Activated T-cell treated with anti-CD3 and anti-CD28 coated beads, Interleukin-2, amount 50 U/mL, for 1 hour (primary cell): ENCODE data around the gene MKNK1.
A peak's percentile ranks its signal among the peaks of the same experiment; 100 is the strongest.

Experiments
- DNase-seq: peaks from one replicate; pipeline ENCODE4 v3.0.0-alpha.2; 2020

MKNK1 gene

DNA sequence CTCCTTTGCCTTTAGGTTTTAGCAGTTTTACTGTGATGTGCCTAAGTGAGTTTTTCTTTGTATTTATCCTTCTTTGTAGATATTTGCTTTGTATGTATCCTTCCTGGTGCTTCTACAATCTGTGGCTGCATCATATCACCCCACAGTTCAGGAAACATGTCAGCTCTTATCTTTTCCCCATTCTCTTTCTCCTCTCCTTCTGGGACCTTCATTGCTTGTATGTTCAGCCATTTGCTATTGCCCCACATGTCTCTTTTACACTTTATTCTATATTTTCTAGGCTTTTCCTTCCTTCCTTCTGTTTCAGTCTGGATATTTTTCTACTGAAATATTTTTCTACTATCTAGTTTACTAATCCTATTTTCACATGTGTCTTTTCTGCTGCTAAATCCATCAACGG lies 67.5 kb downstream of the MKNK1 start:
- no peak for DNase-seq

DNA sequence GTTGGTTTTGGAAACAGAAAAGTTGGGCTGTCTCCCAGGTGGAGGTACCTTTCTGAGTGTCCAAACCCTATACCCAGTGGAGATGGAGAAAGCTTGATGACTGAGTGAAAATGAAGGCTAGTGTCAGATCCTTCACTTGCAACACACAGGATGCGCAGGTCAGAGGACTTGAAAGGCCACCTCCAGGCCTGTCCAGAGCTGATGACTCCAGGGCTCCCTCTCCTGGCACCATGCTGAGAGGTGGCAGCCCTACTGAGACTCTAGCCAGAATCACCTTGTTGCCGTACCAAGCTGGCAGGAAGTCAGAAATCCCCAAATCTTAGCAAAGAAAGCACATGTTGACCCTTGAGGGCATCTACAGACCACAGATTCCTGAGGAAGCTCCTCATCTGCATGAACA lies 69.0 kb downstream of the MKNK1 start:
- no peak for DNase-seq

- DNase-seq, result peak; percentile 69
Measured at GRCh38 chr1:46533179-46533864, 70.7 kb downstream of the MKNK1 start.

DNA sequence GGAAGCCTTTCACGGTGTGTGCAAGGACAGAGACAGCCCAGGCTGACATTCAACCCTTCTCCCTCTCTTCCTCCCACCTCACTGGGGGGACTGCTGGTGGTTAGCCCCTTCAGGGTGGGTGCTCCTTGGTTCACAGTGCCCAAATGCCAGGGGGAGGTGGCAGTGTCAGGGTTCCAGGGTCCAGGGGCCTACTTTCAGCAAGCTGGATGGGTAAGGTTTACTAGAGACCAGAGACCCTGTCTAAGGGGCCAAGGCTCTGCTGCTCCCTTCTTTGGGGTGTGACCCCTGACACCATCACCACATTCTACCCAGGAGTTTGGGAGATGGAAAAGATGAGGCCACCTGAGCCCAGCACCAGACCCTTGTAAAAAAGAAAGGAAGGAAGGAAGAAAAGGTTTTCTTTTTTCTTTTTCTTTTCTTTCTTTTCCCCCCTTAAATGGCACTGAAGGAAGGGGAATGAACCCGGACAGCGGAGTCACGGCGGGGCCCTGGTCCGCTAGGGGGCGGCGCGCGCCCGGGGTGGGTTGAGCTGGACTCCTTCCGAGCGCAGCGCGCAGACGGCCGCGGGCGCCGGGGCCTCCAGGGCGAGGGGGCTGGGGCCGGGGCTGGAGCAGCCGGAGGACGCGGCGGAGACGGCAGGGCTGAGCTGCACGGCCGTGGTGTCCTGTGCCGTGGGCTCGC lies 71.4 kb downstream of the MKNK1 start:
- peak; percentile 78 for DNase-seq

DNA sequence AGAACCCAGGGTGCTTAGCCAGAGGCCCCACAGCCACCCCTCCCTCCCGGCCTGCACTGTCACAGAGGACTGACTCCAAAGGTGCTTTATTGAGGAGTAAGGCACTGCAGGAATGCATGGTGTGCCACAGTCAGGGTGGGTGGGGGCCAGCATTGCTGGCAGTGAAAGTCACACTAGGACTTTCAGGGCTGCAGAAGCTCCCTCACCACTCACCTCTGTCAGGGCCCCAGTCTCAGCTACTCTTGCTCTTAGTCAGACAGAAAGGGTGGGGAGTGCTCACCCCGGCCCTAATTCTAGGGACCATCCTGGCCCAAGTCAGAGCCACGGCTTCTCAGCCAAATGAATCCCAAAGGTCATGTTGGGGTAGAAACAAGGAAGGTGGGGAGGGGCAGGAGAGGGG lies 72.0 kb downstream of the MKNK1 start:
- DNase-seq, result no peak

DNA sequence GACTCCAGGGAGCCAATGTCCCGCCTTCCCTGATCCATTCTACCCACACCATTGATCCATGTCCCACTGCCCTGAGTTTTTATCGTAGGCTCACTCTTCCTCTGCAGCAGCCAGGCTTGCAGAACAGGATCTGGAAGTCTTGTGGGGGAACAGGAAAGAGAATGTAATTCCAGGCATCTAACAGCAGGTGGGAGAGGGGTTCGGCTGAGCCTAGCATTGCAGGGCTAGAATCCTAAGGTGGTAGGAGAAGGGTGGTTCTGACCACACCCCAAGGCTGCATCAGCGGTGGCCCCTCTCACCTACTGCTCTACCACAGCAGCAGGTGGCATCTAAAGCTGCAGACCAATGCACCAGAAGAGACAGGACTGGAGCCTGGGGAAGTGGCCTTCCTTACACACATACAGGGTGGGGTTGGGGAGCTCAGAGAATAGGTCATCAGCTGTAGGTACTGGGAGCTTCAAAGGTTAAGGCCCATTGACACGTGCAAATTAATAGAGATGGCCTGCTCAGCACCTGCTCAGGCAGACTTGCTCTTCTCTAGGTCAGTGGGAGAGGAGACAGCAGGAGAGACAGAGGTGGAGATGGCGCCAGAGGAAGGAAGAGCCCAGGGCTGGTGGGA lies 73.2 kb downstream of the MKNK1 start:
- DNase-seq, result no peak

DNA sequence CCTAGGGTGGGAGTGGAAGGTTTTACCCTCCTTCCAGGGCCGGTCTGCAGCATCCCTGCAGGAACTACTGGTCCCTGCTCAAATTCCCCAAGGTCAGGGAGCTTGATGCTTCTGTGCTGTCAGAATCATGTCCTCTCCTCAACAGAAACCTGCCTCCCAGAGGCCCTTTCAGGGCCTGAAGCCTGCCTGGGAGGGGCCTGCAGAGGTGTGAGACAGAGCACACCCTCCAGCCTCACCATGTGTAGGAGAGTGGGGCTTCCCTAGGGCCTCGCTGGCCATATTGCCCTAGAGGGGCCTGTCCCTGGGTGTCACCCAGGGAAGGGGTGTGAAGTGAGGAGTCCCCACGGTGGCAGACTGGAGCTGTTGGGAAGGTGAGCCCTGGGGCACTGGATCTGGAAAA lies 73.8 kb downstream of the MKNK1 start:
- DNase-seq, result no peak

GRCh38 chr1:46529031-46529630 lies 74.9 kb downstream of the MKNK1 start:
- no peak for DNase-seq

GRCh38 chr1:46528297-46528955 lies 75.6 kb downstream of the MKNK1 start:
- no peak for DNase-seq

- DNase-seq, result peak; percentile 74
Measured at GRCh38 chr1:46527474-46528296, 76.4 kb downstream of the MKNK1 start.

- DNase-seq, result no peak
Measured at GRCh38 chr1:46526691-46527291, 77.3 kb downstream of the MKNK1 start.

GRCh38 chr1:46526013-46526690 lies 77.9 kb downstream of the MKNK1 start:
- DNase-seq, result no peak

DNA sequence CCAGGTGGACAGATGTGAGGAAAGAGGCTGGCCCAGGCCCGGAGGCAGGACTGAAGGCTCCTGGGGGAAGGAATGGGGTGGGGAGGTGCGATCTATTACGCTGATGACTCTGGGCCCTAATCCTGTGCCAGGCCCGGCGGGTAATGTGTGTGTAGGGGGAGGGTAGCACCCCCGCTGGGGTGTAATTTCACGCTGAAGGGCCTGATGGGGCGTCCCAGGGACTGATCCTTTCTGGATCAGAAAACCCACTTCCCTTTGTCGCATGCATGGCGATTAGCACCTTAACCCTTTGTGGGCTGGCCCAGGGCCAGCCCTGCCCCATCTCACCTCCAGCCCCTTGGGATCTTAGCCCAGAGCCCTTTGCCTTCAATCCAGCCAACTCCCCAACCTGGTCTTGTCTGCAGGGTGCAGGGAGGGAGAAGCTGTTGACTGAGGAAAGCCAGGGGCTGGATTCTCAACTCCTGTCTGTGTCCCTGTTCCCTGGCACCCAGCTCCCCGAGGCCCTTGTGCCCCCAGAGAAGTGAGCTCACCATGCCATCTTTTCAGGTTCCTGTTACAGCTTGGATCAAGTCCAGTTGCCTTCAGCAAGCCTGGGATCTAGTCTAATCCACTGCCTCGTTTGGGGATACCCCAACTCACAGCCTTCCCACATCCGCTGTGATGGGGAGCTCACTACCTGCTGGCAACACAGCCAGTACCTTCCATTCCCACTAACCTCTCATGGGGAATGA lies 78.7 kb downstream of the MKNK1 start:
- DNase-seq, result no peak

DNA sequence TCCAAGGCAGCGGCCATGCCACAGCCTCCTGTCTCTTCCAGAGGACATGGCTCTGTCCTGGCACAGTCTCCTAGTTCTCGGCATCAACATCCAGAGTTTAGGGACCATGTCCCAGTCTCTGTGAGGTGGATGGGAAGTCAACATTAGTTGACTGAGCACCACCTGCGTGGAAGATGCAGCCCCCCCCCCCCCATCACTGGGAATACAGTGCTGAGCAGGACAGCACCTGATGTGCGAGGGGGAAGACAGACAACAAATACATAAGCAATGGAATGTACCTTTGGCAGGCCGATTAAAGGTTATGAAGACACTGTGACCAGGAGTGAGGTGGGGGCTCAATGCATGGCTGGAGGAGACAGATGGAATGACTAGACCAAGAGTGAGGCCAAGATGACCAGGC lies 79.2 kb downstream of the MKNK1 start:
- DNase-seq, result no peak

DNA sequence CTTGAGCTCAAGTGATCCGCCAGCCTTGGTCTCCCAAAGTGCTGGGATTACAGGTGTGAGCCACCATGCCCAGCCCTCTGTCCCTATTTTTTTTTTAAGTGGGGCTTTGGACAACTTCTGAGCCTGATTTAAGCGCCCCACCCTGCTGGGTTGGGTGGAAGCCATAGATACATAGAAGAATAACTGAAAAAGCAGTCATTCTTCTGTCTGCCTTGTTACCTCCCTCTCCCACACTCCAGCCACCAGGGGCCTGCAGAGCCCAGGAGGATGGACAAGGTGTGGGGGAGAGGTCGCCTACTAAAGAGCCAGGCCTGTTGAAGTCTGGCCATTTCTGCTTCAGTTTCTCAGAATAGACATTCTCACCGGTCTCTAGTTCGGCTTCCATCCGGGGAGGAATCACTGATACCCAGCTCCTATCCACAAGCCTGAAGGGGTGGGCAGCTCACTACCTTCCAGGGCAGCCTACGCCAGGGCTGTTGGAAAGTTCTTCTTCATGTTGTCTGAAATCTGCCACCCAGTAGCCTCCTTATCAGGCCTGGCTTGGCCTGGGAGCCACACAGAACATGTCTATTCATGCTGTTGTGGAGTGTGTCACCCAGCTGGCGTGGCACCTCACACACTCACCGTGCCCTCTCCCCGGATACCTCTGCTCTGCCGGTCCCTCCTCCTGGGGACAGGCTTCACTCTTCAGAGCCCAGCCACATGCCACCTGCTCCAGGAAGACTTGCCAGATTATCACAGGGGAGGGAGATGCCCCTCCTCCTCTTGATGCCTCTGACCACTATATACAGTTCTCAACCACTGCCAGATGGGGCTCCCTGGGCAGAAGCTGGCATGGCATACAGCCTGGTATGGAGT lies 80.3 kb downstream of the MKNK1 start:
- DNase-seq, result no peak

DNA sequence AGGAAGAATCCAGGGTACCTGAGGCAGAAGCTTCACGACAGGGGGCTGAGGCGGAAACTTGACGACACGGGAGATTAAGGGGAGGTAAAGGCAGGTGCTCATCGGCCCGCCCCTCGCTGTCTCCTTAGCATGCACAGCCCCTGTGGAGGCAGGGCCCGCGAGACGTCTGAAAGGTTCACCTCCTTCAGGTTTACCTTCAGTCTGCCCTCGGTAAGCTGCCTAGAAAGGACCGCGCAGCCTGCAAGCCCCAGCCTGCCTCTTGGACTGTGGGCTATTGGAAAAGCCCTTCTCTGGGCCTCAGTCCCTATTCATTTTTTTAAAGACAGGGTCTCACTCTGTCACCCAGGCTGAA lies 81.1 kb downstream of the MKNK1 start:
- no peak for DNase-seq

- no peak for DNase-seq
Measured at GRCh38 chr1:46522184-46522968, 81.7 kb downstream of the MKNK1 start.

GRCh38 chr1:46521414-46521813 lies 82.7 kb downstream of the MKNK1 start:
- no peak for DNase-seq
